Measurements from ENCODE around the gene ANKRD17.
"Not testable (repeated sequence)": the region's sequence is repeated elsewhere in the genome, so short reads cannot be mapped to it uniquely, and the experiment has no call there.

ANKRD17 gene, protein sequence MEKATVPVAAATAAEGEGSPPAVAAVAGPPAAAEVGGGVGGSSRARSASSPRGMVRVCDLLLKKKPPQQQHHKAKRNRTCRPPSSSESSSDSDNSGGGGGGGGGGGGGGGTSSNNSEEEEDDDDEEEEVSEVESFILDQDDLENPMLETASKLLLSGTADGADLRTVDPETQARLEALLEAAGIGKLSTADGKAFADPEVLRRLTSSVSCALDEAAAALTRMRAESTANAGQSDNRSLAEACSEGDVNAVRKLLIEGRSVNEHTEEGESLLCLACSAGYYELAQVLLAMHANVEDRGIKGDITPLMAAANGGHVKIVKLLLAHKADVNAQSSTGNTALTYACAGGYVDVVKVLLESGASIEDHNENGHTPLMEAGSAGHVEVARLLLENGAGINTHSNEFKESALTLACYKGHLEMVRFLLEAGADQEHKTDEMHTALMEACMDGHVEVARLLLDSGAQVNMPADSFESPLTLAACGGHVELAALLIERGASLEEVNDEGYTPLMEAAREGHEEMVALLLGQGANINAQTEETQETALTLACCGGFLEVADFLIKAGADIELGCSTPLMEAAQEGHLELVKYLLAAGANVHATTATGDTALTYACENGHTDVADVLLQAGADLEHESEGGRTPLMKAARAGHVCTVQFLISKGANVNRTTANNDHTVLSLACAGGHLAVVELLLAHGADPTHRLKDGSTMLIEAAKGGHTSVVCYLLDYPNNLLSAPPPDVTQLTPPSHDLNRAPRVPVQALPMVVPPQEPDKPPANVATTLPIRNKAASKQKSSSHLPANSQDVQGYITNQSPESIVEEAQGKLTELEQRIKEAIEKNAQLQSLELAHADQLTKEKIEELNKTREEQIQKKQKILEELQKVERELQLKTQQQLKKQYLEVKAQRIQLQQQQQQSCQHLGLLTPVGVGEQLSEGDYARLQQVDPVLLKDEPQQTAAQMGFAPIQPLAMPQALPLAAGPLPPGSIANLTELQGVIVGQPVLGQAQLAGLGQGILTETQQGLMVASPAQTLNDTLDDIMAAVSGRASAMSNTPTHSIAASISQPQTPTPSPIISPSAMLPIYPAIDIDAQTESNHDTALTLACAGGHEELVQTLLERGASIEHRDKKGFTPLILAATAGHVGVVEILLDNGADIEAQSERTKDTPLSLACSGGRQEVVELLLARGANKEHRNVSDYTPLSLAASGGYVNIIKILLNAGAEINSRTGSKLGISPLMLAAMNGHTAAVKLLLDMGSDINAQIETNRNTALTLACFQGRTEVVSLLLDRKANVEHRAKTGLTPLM (N-terminal part only)

DNA sequence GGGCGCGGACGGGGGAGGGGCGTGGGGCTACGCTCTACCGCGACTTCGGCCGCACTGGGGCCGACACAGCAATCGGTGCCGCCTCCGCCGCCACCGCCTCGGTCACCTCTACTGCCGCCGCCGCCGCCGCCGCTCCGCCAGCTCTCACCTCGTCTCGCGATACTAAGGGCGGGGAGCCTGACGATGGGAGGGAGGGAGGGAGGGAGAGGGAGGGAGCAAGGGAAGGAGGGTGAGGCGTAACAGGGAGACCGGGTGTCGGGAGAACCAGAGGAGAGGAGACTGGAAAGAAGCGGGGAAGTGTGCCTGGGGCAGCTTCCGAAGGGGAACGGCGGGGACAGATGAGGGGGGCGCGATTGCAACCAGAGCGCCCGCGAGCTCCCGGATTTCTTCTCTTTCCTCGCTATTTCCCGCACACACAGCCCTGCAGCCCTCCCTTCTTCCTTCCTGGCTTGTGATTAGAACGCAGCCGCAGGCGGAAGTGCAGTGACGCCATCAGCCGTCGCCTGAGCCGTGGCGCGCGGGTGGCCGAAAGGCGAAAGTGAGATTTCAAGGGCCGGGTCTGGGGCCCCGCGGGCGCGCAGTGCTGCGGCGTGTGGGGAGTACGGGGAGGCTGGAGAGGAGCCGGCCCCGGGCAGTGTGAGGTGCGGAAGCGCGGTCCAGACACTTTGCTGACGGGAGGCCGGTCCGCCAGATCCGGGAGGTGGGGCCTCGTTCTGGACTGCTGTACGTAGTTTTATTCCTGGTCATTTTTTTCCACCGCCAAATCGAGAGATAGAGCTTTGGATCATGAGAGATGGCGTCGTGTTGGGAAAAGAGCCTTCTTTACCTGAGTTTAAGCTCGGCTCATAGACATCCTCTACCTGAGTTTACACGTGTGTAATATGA, at the start of gene ANKRD17:
ANKRD17 (minus strand) TSS at position 113 of the 885 bp plus-strand sequence. CDS start 130 bp downstream, outside the sequence.
- DNase-seq: peak; percentile 91

DNA sequence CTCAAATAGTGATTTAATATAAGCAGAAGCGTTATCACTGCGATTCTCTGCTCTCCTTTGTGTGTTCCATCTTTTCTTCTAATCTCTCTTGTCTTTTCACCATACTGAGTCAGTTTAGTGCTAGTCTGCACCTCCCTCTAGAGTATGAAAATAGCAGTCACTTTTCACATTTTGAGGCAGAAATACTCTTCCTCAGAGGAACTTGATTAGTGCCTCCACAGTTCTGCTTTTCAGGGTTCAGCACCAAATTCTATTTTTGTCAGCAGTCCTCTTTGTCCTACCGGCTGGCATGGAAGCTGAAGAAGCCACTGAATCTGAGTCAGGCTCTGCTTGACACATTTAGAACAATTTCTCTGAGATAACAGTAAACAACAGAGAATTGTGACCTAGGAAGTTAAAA, 49.7 kb upstream of the ANKRD17 start:
- DNase-seq: no peak

DNA sequence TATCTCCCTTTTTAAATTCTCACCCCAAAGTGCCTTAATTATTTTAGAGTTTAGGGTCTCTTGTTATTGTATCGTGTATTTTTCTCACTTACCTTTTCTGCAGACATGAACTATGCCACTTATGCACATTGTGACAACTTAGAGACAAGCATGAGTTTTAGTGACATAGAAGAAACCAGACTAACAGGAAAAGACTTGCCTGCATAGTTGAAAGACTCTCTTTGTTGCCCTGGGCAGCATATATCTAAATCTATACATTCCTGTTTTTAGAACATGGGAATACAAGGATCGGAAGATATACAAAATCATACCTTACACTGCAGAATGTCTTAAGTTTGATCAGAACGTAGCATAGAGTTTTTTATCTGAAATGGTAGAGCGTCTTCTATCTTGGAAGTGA, 45.1 kb upstream of the ANKRD17 start:
- DNase-seq: no peak

DNA sequence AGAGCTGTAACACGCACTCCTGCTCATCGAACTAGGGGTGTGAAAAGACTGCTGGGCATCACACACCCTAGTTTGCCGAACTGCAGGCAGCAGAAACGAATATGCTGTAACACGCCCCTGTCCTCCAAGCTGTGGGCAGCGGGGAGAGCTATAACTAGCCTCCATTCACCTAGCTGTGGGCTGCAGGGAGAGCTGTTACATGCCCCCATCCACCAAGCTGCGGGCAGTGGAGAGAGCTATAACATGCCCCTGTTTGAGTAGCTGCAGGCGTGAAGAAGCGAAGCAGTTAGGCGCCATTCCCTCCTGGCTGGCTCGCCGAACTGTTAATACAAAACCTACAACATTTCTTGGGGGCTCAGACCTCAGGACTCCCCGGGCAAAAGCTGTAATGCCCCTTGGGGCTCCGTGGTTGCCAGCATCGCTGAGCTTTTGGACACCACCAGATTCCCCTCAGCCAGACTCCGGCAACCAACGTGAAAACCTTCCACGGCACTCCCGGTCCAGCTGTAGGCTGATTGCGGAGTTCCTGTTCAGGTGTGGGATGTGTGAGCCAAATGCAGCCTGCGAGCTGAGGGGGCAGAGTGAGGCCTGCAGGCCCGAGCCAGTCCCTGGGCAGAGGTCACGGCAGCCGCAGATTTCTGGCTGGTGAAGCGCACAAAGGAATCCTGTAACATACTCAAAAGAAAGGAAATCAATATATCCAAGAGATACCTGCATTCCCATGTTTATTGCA, 41.1 kb upstream of the ANKRD17 start:
- DNase-seq: no peak

DNA sequence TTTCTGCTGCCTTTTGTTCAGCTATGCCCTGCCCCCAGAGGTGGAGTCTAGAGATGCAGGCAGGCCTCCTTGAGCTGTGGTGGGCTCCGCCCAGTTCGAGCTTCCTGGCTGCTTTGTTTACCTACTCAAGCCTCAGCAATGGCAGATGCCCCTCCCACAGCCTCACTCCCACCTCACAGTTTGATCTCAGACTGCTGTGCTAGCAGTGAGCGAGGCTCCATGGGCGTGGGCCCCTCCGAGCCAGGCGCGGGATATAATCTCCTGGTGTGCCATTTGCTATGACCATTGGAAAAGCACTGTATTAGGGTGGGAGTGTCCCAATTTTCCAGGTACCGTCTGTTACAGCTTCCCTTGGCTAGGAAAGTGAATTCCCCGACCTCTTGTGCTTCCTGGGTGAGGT, 34.1 kb upstream of the ANKRD17 start:
- DNase-seq: not testable (repeated sequence)

DNA sequence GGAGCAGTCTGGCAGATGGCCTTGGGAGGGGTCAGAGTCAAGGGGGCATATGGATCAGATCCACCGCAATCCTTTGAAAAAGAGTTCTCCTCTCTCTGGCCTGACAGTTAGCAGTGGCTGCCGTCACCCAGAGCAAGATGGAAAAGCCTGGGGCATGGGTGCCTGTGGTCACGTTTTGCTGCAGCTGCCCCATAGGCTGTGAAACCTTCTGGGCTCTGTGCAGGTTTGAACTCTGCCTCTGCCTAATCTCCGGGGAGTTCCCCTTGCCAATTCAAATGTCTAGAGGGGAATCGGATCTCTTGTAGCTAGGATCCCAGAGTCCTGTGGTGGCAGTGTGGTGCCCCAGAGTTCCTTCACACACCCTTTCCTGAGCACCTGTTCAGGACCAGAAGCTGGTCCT, 23.4 kb upstream of the ANKRD17 start:
- DNase-seq: no peak

DNA sequence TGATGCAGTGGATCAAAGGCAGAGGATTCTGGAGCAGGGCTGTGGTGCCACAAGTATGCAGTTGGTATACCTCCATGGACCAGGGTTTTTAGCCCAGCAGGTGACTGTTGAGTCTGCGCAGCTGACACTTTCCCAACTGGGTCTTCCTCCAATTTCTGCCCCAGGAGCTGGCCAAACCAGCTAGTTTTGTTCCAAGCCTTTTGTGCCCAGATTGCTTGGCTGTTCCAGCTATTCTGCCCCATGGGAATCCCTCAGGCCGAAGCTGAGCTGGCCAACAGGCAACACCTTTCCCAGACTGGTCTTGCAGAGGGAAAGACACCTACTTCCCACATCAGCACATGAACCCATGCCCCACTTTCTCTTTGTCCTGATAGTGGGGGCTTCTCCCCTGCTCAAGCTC, 22.8 kb upstream of the ANKRD17 start:
- DNase-seq: no peak

DNA sequence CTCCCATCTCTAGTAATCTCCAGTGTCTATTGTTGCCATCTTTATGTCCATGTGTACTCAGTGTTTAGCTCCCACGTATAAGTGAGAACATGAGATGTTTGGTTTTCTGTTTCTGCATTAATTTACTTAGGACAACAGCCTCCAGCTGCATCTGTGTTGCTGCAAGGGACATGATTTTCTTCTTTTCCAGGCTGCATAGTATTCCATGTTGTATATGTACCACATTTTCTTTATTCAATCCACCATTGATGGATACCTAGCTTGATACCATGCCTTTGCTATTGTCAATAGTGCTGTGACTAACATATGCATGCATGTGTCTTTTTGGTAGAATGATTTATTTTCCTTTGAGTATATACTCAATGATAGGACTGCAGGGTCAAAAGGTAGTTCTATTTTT, 18.6 kb upstream of the ANKRD17 start:
- no peak for DNase-seq

DNA sequence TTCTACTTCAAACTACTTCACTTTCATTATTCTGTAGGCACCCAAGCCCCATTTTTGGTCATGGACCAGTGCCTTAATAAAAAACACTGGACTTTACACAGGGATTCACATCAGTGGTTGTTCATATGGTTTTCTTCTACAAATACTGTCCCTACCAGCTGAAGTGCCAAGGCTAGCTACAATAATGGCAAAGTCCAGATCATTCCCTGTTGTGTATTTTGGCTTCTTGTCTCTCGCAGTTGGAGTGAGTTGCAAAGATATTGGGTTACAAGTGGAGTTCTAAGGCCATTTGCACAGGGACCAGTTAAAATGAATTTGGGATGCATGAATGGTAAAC, 16.7 kb upstream of the ANKRD17 start:
- DNase-seq: no peak

DNA sequence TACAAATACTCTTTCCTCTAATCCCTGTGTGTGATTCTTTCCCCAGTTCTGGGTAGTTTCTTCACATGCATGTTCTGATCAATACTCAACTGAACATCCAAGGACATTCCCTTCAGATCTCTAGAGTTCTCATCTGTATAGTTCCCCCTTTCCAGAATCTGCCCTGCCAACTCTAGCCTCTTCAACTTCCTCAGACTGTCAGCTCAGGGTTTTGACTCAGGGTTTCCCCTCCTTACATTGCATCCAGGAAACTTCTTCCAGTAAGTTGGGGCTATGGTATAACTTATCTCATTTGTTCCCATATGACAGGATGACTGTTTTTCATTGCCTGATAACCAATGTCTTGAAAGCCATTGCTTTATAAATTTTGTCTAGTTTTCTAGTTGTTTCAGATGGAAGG, 14.2 kb upstream of the ANKRD17 start:
- DNase-seq: no peak

DNA sequence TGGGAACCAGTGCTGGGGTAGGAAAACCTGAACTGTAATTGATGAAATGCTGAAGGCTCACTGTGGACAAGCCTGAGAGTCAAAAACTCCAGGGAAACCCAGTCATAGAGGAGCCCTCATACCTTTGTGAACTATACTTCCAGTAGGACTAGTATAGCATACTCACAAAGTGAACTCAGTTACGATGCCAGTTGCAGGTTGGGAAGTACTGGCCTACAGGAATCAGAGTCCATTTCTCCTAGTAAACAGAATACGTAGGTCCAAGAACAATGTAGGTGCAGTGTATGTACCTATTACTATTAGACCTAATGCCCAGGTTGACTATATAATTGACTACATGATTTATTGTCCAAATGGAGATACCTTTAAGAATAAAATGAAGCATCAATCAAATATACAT, 8.5 kb upstream of the ANKRD17 start:
- DNase-seq: no peak

DNA sequence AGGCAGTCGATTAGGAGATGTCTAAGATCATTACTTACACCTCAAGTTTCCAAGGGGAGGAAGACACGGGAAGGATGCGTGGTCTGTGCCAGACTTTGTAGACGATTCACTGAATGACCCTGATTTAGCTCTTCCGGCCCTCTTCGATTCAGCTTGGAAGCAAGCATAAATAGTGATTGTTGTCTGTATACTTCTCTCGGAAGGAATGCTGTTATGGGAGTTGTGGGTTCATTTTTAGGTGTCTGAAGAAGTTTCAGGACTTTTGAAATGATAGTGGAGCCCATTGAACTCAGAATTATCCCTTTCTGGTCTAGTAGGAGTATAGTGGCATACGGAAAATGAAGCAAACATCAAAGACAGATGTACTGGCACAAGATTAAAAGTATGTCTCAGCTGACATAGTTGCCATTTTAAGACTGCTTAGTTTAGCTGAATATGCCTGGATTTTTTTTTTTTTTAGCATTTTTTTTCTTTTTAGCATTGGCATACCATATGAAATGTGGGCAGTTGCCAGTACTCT, 1.0 kb upstream of the ANKRD17 start:
- DNase-seq: no peak

DNA sequence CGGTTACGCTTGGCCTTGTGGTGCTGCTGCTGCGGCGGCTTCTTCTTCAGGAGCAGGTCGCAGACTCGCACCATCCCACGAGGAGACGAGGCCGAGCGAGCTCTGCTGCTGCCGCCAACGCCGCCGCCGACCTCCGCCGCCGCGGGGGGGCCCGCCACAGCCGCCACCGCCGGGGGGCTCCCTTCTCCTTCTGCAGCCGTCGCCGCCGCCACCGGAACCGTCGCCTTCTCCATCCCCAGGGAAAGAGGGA, 237 bp downstream of the ANKRD17 start:
- DNase-seq: no peak

DNA sequence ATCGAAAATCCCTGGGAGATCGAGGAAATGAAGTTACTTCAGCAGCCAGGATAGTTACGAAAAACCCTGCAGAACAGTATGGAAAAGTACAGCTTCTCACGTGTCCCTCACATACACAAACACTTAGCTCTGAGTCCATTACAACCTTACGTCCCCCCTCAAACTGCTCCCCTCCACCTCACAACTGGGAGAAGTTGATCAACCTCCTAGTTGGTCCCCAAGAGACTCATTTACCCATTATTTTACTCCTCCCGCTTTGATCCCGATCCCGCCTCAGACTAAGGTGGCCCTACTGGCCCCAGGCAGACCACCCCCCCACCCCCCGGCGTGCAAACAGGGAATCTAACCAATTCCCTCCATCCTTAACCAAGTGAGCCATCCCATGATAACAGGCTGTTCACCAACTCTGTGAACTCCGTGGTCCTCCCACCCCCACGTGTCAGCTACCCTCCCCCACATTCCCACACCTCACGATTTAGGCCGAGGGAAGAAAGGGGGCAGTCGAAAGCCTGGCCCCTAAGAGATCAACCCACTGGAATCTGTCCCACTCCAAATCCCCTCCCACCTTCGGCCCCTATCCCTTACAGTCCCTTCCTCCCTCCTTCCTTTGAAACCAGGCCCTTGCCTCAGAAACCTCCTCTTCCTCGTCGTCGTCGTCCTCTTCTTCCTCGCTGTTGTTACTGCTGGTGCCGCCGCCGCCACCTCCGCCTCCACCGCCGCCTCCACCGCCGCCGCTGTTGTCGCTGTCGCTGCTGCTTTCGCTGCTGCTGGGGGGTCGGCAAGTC, 755 bp downstream of the ANKRD17 start:
- DNase-seq: peak in 1 of 2 donors; percentile 16

DNA sequence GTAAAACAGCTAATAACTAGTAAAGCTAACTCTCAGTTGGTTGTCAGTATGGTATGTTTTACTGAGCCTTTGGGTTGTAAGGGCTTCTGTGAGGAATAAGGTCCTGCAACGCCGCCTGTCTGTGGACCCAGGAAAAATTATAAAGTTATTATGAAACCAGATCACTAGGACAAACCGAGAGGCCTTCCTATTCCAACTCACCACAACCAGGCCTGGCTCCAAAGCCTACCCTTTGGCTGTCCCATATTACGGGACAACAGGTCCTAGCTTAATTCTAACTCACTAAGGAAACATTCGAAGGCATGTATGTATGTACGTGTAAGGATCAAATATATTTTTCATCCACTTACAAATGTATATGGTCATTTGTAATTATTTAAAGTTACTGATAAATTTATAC, 1.4 kb downstream of the ANKRD17 start:
- DNase-seq: peak; percentile 67 to 78

DNA sequence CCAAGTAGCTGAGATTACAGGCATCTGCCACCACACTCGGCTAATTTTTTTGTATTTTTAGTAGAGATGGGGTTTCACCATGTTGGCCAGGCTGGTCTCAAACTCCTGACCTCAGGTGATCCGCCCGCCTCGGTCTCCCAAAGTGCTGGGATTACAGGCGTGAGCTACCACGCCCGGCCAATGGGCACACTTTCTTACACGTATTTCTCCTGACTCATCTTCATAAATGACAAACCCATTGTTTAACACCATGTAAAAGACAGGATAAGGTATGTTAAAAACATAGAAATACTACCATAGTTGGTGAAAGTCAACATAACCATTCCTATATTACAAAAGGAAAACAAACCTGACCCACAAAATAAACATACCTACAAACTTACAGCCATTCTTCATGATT, 2.8 kb downstream of the ANKRD17 start:
- not testable (repeated sequence) for DNase-seq

DNA sequence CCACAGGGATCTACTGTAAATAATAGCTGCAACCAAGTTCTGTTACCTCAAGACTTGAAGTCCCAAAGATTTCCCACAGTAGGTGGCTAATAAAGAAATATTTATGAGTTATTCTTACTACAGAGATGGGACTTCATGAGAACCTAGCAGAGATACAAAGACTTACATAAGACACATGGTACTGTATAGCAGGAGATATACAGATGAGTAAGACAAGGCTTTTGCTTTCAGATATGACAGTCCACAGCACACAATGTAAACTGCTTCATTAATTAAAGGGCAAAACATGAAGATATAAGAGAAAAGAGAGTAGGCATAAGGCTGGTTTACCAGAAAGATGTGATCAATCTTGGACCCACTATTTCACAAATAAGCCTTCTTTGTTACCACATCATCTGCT, 6.6 kb downstream of the ANKRD17 start:
- no peak for DNase-seq

DNA sequence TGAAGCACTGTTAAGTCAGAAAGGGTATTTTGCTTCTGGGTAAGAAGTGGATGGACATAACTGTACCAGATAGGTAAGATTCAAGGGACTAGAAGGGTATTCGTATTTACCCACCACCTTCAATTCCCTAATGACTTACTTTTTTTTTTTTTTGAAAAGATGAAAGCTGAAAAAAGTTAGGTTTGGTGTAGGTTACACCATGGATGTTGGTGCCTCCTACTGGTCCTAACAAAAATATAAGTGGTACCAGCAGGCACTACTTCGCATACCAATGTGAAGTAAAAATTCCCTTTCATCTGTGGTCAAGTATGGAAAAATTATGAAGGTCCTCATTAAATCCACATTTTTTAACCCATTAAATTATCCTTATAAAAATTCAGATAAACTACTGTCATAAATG, 7.2 kb downstream of the ANKRD17 start:
- DNase-seq: no peak

DNA sequence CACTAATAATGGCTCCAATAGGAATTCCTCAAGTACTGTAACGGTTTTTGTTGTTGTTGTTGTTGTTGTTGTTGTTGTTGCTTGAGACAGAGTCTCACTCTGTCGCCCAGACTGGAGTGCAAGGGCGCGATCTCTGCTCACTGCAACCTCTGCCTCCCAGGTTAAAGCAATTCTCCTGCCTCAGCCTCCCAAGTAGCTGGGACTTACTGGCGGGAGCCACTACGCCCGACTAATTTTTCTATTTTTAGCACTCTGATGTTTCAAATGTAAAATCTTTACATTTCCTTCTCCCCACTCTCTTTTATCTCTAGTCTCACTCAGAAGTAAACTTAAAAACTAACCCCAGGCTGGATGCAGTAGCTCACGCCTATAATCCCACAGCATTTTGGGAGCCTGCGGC, 8.0 kb downstream of the ANKRD17 start:
- DNase-seq: no peak

DNA sequence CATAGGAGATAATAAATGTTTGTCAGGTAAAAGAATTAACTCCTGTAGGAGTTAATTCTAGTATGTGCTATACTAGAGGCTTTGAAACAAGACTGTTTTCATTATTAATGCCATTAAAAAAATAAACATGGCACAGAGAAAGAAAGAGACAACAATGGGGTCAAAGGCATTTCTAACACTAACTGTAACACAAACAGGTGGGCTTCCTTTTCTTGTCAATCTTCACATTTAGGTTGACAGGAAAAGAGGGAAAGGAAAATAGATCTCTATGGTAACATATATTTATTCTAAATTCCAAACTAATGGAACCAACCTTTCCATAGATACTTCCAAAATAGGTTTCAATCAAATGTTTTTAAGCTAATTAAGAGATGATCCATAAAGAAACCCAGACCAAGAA, 9.8 kb downstream of the ANKRD17 start:
- DNase-seq: no peak

DNA sequence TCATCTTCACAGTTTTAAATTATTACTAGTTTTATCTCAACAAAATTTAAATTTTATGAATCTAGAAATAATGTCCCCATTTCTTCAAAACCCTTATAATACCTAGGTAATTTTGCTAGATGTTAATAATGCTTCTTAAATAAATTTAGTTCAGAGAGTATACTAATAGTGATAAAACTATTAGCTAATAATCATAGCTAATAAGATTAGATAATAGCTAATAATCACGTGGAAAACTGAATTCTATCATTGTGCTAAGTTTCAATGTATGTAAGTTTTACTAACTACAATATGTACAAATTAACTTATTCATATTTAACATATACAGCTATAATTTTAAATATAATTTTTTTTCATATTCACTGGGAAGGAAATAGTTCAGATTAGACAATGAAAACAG, 10.2 kb downstream of the ANKRD17 start:
- DNase-seq: no peak

All from CD4-positive, alpha-beta T cell treated with Interleukin-1 beta for 1 hour (primary cell).